Upper lobe of right lung (tissue), 1 donor: ENCODE results near the gene HRH2. TPM values are rescaled to one million over a fixed set of nuclear protein-coding genes. Genes with fewer than 3 reads are reported as not detected.
"Not testable (repeated sequence)": the region's sequence is repeated elsewhere in the genome, so short reads cannot be mapped to it uniquely, and the experiment has no call there.

Experiments
- ATAC-seq: fragments of 200-7000 bp; cut with Tn5 transposase; one replicate; pipeline ENCODE4 v1.9.1; 2020; ENCODE audit warnings: mild to moderate bottlenecking, moderate library complexity
- DNase-seq: peaks from one replicate; pipeline ENCODE4 v3.0.0-alpha.2; 2020
- H3K27ac ChIP-seq: fragments of 200-600 bp; one replicate; pipeline ENCODE4 v1.8.0; 2022
- H3K27me3 ChIP-seq: fragments of 200-600 bp; one replicate; pipeline ENCODE4 v1.8.0; 2022; ENCODE audit warnings: mild to moderate bottlenecking
- H3K36me3 ChIP-seq: fragments of 200-600 bp; one replicate; pipeline ENCODE4 v1.8.0; 2022
- H3K4me1 ChIP-seq: fragments of 200-600 bp; one replicate; pipeline ENCODE4 v1.8.0; 2022
- H3K4me3 ChIP-seq: fragments of 200-600 bp; one replicate; pipeline ENCODE4 v1.8.0; 2022; ENCODE audit warnings: mild to moderate bottlenecking
- H3K9me3 ChIP-seq: fragments of 200-600 bp; one replicate; pipeline ENCODE4 v1.8.0; 2022
- intact Hi-C: fragments of 100-400 bp; cut with DNase I; formaldehyde crosslinking; loops from one replicate; pipeline ENCODE4 v1.11.0; 2022
- total RNA-seq: library from RNA; stranded (reverse); fragmentation: NEBNext Ultra II Directional; extraction: Animal tissue kit (Norgen Biotek cat#: 25700); gene quantifications from one replicate; pipeline ENCODE4 v1.2.1, GENCODE V29; 2021
- TF ChIP-seq, protein P1 (sequence below): fragments of 200-600 bp; IDR thresholded peaks from one replicate; pipeline ENCODE4 v1.8.0; 2022; ENCODE audit warnings: antibody characterized with exemption
- donor health status: DM: no; HTN: yes; CAD: no; lungs with severe emphysema.

The HRH2 gene
- total RNA-seq, 1 donor from 2014 or later, result 8.2 TPM

GRCh38 chr5:175717837-175718236 is 60.0 kb downstream of the HRH2 start:
- intact Hi-C loops, result no loop called here
- no peaks in the 10 kb centered on the region for H3K4me1 ChIP-seq
- H3K36me3 ChIP-seq, result no peaks in the 10 kb centered on the region
- H3K27me3 ChIP-seq, result peaks cover 10% of the 10 kb centered on the region
- ATAC-seq, result no peak
- TF ChIP-seq, protein P1, sequence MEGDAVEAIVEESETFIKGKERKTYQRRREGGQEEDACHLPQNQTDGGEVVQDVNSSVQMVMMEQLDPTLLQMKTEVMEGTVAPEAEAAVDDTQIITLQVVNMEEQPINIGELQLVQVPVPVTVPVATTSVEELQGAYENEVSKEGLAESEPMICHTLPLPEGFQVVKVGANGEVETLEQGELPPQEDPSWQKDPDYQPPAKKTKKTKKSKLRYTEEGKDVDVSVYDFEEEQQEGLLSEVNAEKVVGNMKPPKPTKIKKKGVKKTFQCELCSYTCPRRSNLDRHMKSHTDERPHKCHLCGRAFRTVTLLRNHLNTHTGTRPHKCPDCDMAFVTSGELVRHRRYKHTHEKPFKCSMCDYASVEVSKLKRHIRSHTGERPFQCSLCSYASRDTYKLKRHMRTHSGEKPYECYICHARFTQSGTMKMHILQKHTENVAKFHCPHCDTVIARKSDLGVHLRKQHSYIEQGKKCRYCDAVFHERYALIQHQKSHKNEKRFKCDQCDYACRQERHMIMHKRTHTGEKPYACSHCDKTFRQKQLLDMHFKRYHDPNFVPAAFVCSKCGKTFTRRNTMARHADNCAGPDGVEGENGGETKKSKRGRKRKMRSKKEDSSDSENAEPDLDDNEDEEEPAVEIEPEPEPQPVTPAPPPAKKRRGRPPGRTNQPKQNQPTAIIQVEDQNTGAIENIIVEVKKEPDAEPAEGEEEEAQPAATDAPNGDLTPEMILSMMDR, result no peak
- H3K9me3 ChIP-seq, result no peaks in the 10 kb centered on the region
- no peak overlapping the region for H3K27ac ChIP-seq
- H3K4me3 ChIP-seq, result no peak overlapping the region
- DNase-seq, result no peak

DNA sequence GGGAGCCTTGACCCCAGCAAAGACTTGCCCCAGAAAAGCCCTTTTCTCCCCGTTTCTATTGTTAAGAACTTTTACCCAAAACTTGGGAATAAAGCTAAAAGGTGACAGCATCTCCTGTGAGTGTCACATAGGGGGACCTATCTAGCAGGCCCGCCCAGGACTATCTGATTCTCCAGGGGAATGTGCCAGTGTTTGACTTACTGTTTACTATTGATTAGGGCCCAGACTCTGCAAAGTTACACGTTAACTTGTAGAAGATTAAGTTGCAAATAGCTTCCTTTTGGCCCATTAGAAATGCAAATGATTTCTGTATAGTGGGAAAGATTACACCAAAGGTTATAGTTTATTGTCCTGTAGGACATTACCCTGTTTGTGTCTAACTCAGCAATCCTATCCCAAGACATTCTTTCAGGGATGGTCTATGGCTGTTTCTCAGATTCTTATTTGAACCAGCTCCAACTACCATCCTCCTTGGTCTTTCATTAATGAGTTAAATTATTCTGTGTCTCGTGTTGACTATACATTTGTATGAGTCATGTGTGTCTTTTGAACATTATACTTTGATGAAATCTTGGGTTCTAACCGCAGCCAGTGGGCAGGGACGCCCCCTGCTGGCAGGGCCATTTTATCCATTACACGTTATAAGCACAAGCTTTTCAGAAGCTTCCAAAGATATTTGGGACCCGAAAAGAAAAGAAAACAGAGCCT is 60.7 kb downstream of the HRH2 start:
- ATAC-seq (peak; percentile 69), DNase-seq (peak; percentile 75)
- Histone ChIP-seq H3K36me3 (no peaks in the 10 kb centered on the region), H3K27me3 (peaks cover 10% of the 10 kb centered on the region), H3K4me3 (no peak overlapping the region), H3K27ac (no peak overlapping the region), H3K9me3 (no peaks in the 10 kb centered on the region), H3K4me1 (no peaks in the 10 kb centered on the region)
- intact Hi-C loops, result no loop called here
- TF ChIP-seq, protein P1, result peak; percentile 77

- peak; percentile 28 for DNase-seq
- H3K4me1 ChIP-seq, H3K36me3 ChIP-seq, intact Hi-C loops, H3K27ac ChIP-seq, H3K9me3 ChIP-seq, H3K27me3 ChIP-seq, ATAC-seq, H3K4me3 ChIP-seq: not testable (repeated sequence)
Observed at GRCh38 chr5:175719109-175719432, 61.2 kb downstream of the HRH2 start.

GRCh38 chr5:175724314-175725275 is 66.7 kb downstream of the HRH2 start:
- Histone ChIP-seq H3K36me3 (no peaks in the 10 kb centered on the region), H3K27ac (no peak overlapping the region), H3K27me3 (peaks cover 18% of the 10 kb centered on the region), H3K4me3 (no peak overlapping the region), H3K9me3 (no peaks in the 10 kb centered on the region), H3K4me1 (no peaks in the 10 kb centered on the region)
- DNase-seq (no peak), ATAC-seq (peak; percentile 25)
- TF ChIP-seq, protein P1, result no peak
- intact Hi-C loops, result no loop called here

- TF ChIP-seq, protein P1, result no peak
- intact Hi-C loops, result no loop called here
- DNase-seq, result no peak
- H3K27me3 ChIP-seq, result peaks cover 33% of the 10 kb centered on the region
- H3K4me3 ChIP-seq, result no peak overlapping the region
- H3K36me3 ChIP-seq, result no peaks in the 10 kb centered on the region
- no peak overlapping the region for H3K27ac ChIP-seq
- no peak for ATAC-seq
- H3K4me1 ChIP-seq, result no peaks in the 10 kb centered on the region
- no peaks in the 10 kb centered on the region for H3K9me3 ChIP-seq
Observed at GRCh38 chr5:175728316-175728715, 70.4 kb downstream of the HRH2 start.
